ENCODE results near the gene SOAT2. TPM values are rescaled to one million over a fixed set of nuclear protein-coding genes. Genes with fewer than 3 reads are reported as not detected.

The SOAT2 gene
- total and polyA plus RNA-seq, 2 donors = 0.61 to 0.71 TPM

DNA sequence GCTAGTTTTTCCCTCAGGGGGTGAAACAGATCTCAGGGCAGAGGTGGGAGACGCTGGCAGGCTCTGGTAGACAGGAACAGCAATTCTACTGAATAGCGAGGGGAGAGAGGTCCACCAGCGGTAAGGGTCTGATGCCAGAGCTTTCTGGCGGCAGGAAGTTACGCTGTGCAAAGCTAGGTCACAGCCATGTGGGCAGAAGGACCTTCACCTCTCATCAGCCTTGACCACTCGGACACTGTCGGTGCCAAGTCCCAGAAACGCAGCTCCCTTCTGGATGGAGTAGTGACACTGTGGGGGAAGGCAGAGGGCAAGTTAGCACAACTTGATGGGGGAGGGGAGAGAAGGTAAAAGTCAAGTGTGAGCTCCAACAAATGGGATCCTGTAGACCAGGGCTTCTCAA, 66.9 kb downstream of the SOAT2 start:
- Histone ChIP-seq H3K36me3 (ENCODE audit: control insufficient read depth in 2 of 2, insufficient read depth in 2 of 2, low read length in 1 of 2) (peaks cover 9 to 16% of the 10 kb centered on the region in 2 donors), H3K4me1 (ENCODE audit: control insufficient read depth in 2 of 2, insufficient read depth in 2 of 2, low read length in 2 of 2) (peaks cover 0 to 3% of the 10 kb centered on the region in 2 donors), H3K27ac (ENCODE audit: low read depth in 1 of 2, low read length in 1 of 2) (no peak overlapping the region), H3K27me3 (ENCODE audit: control insufficient read depth in 2 of 2, insufficient read depth in 1 of 2, low read length in 1 of 2) (no peaks in the 10 kb centered on the region), H3K4me3 (ENCODE audit: low read length in 2 of 2) (no peak overlapping the region), H3K9me3 (ENCODE audit: control insufficient read depth in 2 of 2, insufficient read depth in 1 of 2, low read length in 1 of 2) (no peaks in the 10 kb centered on the region)
- 98% methylated on average over 8 of the region's 8 CpGs for WGBS
- no peak for DNase-seq (ENCODE audit: low read depth in 6 of 9, low spot score in 9 of 9)

DNA sequence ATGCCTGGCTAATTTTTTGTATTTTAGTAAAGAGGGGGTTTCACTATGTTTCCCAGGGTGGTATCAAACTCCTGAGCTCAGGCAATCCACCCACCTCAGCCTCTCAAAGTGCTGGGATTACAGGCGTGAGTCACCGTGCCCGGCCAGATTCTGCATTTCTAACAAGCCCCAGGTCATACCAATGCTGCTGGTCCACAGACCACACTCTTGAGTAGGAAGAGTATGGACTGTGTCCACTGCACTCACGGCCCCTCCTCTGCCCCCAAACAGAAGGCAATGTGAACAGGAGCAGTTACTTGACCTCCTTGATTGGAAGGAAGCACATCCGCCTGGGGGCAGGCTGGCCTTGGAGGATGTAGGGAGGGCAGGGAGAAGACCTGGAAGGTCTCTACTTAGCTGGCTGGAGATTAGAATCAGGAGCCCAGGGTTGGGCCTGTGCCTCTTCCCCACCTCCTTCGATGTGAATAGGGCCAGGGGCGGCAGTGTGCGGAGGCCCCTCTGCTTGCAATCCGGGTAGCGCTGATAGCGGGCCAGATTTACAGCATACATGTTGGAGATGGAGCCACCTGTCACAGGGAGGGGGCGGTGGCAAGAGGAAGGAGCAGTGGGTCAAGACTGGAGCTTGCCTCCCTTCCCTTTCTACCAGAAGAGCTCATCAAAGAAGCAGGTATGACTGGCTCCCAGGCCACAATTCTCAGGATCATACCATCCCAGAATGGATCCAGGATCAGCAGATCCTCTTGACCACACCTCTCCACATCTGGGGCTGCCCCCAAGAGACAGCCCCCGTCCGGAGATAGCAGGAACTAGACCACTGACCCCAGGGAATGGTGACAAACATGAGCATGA, 67.8 kb downstream of the SOAT2 start:
- Histone ChIP-seq H3K4me1 (ENCODE audit: control insufficient read depth in 2 of 2, insufficient read depth in 2 of 2, low read length in 2 of 2) (peaks cover 0 to 3% of the 10 kb centered on the region in 2 donors), H3K27ac (ENCODE audit: low read depth in 1 of 2, low read length in 1 of 2) (no peak overlapping the region), H3K27me3 (ENCODE audit: control insufficient read depth in 2 of 2, insufficient read depth in 1 of 2, low read length in 1 of 2) (no peaks in the 10 kb centered on the region), H3K36me3 (ENCODE audit: control insufficient read depth in 2 of 2, insufficient read depth in 2 of 2, low read length in 1 of 2) (peaks cover 9 to 16% of the 10 kb centered on the region in 2 donors), H3K4me3 (ENCODE audit: low read length in 2 of 2) (no peak overlapping the region), H3K9me3 (ENCODE audit: control insufficient read depth in 2 of 2, insufficient read depth in 1 of 2, low read length in 1 of 2) (no peaks in the 10 kb centered on the region)
- WGBS = 96% methylated on average over 14 of the region's 14 CpGs
- DNase-seq (ENCODE audit: low read depth in 6 of 9, low spot score in 9 of 9) = no peak

DNA sequence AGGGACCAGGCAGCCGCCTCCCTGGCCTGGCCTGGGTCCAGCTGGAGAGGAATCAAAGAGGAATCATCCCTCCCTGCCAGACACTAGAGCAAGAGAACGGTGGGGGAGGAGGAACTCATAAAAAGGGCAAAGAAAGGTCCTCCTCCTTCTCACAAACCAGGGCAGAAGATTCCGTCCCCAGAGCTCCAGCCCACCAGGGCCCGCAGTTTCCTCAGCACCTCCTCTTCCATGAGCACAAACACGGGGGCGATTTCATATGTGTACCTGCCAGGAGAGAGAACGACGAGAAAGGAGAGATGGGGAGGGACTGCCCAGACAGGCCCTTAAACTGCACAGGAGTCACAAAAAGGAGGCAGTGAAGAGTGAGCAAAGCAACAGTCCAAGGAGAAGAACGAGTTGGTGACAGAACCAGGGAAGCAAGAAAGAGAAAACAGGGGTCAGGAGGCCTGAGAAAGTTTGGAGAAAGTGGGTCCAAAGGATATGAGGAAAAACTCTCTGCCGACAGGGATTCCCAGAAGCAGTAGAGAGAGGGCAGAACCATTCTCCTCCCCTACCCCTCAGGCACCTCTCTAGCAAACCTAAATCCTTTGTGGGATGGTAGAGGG, 68.5 kb downstream of the SOAT2 start:
- no peaks in the 10 kb centered on the region for H3K9me3 ChIP-seq (ENCODE audit: control insufficient read depth in 2 of 2, insufficient read depth in 1 of 2, low read length in 1 of 2)
- no peak for DNase-seq (ENCODE audit: low read depth in 6 of 9, low spot score in 9 of 9)
- H3K27me3 ChIP-seq (ENCODE audit: control insufficient read depth in 2 of 2, insufficient read depth in 1 of 2, low read length in 1 of 2) = no peaks in the 10 kb centered on the region
- peaks cover 0 to 3% of the 10 kb centered on the region in 2 donors for H3K4me1 ChIP-seq (ENCODE audit: control insufficient read depth in 2 of 2, insufficient read depth in 2 of 2, low read length in 2 of 2)
- H3K4me3 ChIP-seq (ENCODE audit: low read length in 2 of 2) = no peak overlapping the region
- H3K36me3 ChIP-seq (ENCODE audit: control insufficient read depth in 2 of 2, insufficient read depth in 2 of 2, low read length in 1 of 2) = peaks cover 9 to 16% of the 10 kb centered on the region in 2 donors
- 92% methylated on average over 10 of the region's 10 CpGs for whole genome bisulfite sequencing
- no peak overlapping the region for H3K27ac ChIP-seq (ENCODE audit: low read depth in 1 of 2, low read length in 1 of 2)

DNA sequence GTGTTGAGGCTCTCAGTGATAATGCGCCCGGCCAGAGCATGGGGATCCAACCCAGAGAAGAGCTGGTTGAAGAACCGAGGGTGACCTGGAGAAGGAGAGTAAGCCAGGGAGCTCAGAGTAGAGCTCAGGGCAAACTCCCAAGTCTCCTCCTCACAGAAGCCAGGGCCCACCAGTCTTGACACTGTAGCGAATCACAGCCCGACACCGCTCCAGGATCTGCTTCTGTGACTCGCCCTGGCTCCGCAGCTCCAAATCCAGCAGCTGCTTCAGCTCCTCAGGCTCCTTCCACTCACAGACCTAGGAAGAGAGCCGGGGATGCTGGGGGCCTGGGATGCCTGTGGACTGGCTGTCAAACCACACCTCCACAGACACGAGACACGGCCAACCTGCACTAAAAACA, 69.1 kb downstream of the SOAT2 start:
- H3K36me3 ChIP-seq (ENCODE audit: control insufficient read depth in 2 of 2, insufficient read depth in 2 of 2, low read length in 1 of 2) = peaks cover 9 to 16% of the 10 kb centered on the region in 2 donors

DNA sequence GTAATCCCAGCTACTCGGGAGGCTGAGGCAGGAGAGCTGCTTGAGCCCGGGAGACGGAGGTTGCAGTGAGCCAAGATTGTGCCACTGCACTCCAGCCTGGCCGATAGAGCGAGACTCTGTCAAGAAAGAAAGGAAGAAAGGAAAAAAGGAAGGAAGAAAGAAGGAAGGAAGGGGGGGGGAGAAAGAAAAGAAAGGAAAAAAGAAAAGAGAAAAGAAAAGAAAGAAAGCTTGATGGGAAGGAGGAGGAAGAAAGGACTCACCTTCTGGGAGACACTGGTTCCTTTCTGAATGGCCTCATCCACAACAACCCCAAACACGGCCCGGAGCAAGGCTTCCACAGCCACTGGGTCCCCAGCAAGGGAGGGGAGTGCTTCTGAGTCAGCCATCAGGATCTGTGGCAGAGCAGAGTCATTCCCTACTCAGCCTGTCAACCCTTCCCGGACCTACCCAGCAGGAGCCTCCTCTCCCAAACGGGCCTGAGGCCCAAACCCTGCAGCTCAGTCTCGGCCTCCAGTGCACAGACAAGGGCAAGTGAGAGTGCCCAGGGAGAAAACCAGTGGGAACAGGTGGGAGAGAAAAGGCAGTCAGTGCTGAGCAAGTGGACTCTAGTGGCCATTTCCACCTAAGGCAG, 69.9 kb downstream of the SOAT2 start:
- Histone ChIP-seq H3K36me3 (ENCODE audit: control insufficient read depth in 2 of 2, insufficient read depth in 2 of 2, low read length in 1 of 2) (peaks cover 9 to 16% of the 10 kb centered on the region in 2 donors), H3K4me3 (ENCODE audit: low read length in 2 of 2) (no peak overlapping the region), H3K27me3 (ENCODE audit: control insufficient read depth in 2 of 2, insufficient read depth in 1 of 2, low read length in 1 of 2) (no peaks in the 10 kb centered on the region), H3K27ac (ENCODE audit: low read depth in 1 of 2, low read length in 1 of 2) (no peak overlapping the region), H3K4me1 (ENCODE audit: control insufficient read depth in 2 of 2, insufficient read depth in 2 of 2, low read length in 2 of 2) (peaks cover 0 to 3% of the 10 kb centered on the region in 2 donors), H3K9me3 (ENCODE audit: control insufficient read depth in 2 of 2, insufficient read depth in 1 of 2, low read length in 1 of 2) (no peaks in the 10 kb centered on the region)
- 97% methylated on average over 10 of the region's 10 CpGs for WGBS
- no peak for DNase-seq (ENCODE audit: low read depth in 6 of 9, low spot score in 9 of 9)

More for the DNA sequence above, 69.1 kb downstream of the SOAT2 start:
- Histone ChIP-seq H3K9me3 (ENCODE audit: control insufficient read depth in 2 of 2, insufficient read depth in 1 of 2, low read length in 1 of 2) (no peaks in the 10 kb centered on the region), H3K4me3 (ENCODE audit: low read length in 2 of 2) (no peak overlapping the region), H3K27me3 (ENCODE audit: control insufficient read depth in 2 of 2, insufficient read depth in 1 of 2, low read length in 1 of 2) (no peaks in the 10 kb centered on the region), H3K27ac (ENCODE audit: low read depth in 1 of 2, low read length in 1 of 2) (no peak overlapping the region), H3K4me1 (ENCODE audit: control insufficient read depth in 2 of 2, insufficient read depth in 2 of 2, low read length in 2 of 2) (peaks cover 0 to 3% of the 10 kb centered on the region in 2 donors)
- no peak for DNase-seq (ENCODE audit: low read depth in 6 of 9, low spot score in 9 of 9)
- WGBS = 96% methylated on average over 11 of the region's 11 CpGs

Other genes starting within 250 kb of the SOAT2 start
- gene KRT8, start 198.4 kb upstream of the SOAT2 start, total RNA-seq = 100 TPM
- gene KRT8, start 198.4 kb upstream of the SOAT2 start, polyA plus RNA-seq = 142 TPM
- 23.6 TPM for gene KRT18, start 154.4 kb upstream of the SOAT2 start, total RNA-seq
- gene KRT18, start 154.4 kb upstream of the SOAT2 start, polyA plus RNA-seq = 60.2 TPM
- gene EIF4B, start 97.0 kb upstream of the SOAT2 start, total RNA-seq = 432 TPM
- gene EIF4B, start 97.0 kb upstream of the SOAT2 start, polyA plus RNA-seq = 148 TPM
- gene TNS2, start 53.4 kb upstream of the SOAT2 start, total RNA-seq = 2.3 TPM
- gene TNS2, start 53.4 kb upstream of the SOAT2 start, polyA plus RNA-seq = 40.4 TPM
- gene SPRYD3, start 24.1 kb upstream of the SOAT2 start, total RNA-seq = 9.1 TPM
- gene SPRYD3, start 24.1 kb upstream of the SOAT2 start, polyA plus RNA-seq = 17.3 TPM
- 10.0 TPM for gene IGFBP6, start 5.8 kb upstream of the SOAT2 start, total RNA-seq
- gene IGFBP6, start 5.8 kb upstream of the SOAT2 start, polyA plus RNA-seq = 27.4 TPM
- 22.6 TPM for gene ZNF740, start 77.2 kb downstream of the SOAT2 start, total RNA-seq
- 10.3 TPM for gene ZNF740, start 77.2 kb downstream of the SOAT2 start, polyA plus RNA-seq
- 7.6 TPM for gene CSAD, start 77.4 kb downstream of the SOAT2 start, total RNA-seq
- gene CSAD, start 77.4 kb downstream of the SOAT2 start, polyA plus RNA-seq = 61.7 TPM
- gene ITGB7, start 103.8 kb downstream of the SOAT2 start, total RNA-seq = 18.9 TPM
- gene ITGB7, start 103.8 kb downstream of the SOAT2 start, polyA plus RNA-seq = 9.5 TPM
- gene RARG, start 128.7 kb downstream of the SOAT2 start, total RNA-seq = 4.6 TPM
- gene RARG, start 128.7 kb downstream of the SOAT2 start, polyA plus RNA-seq = 8.5 TPM
- gene ESPL1, start 164.8 kb downstream of the SOAT2 start, total RNA-seq = 8.9 TPM
- 1.7 TPM for gene ESPL1, start 164.8 kb downstream of the SOAT2 start, polyA plus RNA-seq
- gene PFDN5, start 192.1 kb downstream of the SOAT2 start, total RNA-seq = 816 TPM
- gene PFDN5, start 192.1 kb downstream of the SOAT2 start, polyA plus RNA-seq = 1,604 TPM
- 53.0 TPM for gene MYG1, start 196.2 kb downstream of the SOAT2 start, total RNA-seq
- 57.9 TPM for gene MYG1, start 196.2 kb downstream of the SOAT2 start, polyA plus RNA-seq
- 52.7 TPM for gene AAAS, start 218.1 kb downstream of the SOAT2 start, total RNA-seq
- 53.3 TPM for gene AAAS, start 218.1 kb downstream of the SOAT2 start, polyA plus RNA-seq
- gene SP7, start 232.9 kb downstream of the SOAT2 start, total RNA-seq = not detected
- 0.02 TPM for gene SP7, start 232.9 kb downstream of the SOAT2 start, polyA plus RNA-seq

All from thymus (tissue), 11 donors.